ENCODE measurements around the gene DENND4A.

- no peak for TF ChIP-seq CTCF (IDR thresholded peaks at IDR 0.05)
- no peak for TF ChIP-seq USF2 (IDR thresholded peaks at IDR 0.05; ENCODE audit: borderline replicate concordance, low read depth, low read length)
- TF ChIP-seq GATA2 (CRISPR knock-in tag; IDR thresholded peaks at IDR 0.05): peak; percentile 20; the same call in 1 of the 2 replicates
- no peak for TF ChIP-seq REST (IDR thresholded peaks at IDR 0.05; ENCODE audit: low read depth, low read length)
- TF ChIP-seq POLR2AphosphoS5 (IDR thresholded peaks at IDR 0.05; ENCODE audit: low read depth, low read length): no peak
- no peak for TF ChIP-seq ELF1 (IDR thresholded peaks at IDR 0.05)
- no peak for TF ChIP-seq MAX (IDR thresholded peaks at IDR 0.05; ENCODE audit: low read depth)
- no peak for TF ChIP-seq YY1 (IDR thresholded peaks at IDR 0.05; ENCODE audit: low read depth)
- TF ChIP-seq TAF1 (IDR thresholded peaks at IDR 0.05; ENCODE audit: borderline replicate concordance, low read depth, low read length): no peak
- peak; percentile 58 for TF ChIP-seq JUND (IDR thresholded peaks at IDR 0.05)
- no peak for TF ChIP-seq SMC3 (IDR thresholded peaks at IDR 0.05; ENCODE audit: low read depth, low read length)
- TF ChIP-seq RAD21 (IDR thresholded peaks at IDR 0.05; ENCODE audit: low read length): no peak
These were observed 136.6 kb downstream of the DENND4A start for GRCh38 chr15:65655457-65655856.
